ENCODE results near the gene GGA1.
A peak's percentile ranks its signal among the peaks of the same experiment; 100 is the strongest.

The GGA1 gene

GRCh38 chr22:37623075-37624016 is 14.7 kb downstream of the GGA1 start:
- peak; percentile 65 for TF ChIP-seq CTCF (IDR thresholded peaks at IDR 0.05; ENCODE audit: low read depth, low read length)
- no peak overlapping the region for H3K4me3 ChIP-seq (ENCODE audit: low read depth, low read length)

GRCh38 chr22:37624017-37624365 is 15.4 kb downstream of the GGA1 start:
- TF ChIP-seq CTCF (IDR thresholded peaks at IDR 0.05; ENCODE audit: low read depth, low read length): no peak
- H3K4me3 ChIP-seq (ENCODE audit: low read depth, low read length): no peak overlapping the region

GRCh38 chr22:37624876-37625275 is 16.2 kb downstream of the GGA1 start:
- TF ChIP-seq CTCF (IDR thresholded peaks at IDR 0.05; ENCODE audit: low read depth, low read length): no peak
- no peak overlapping the region for H3K4me3 ChIP-seq (ENCODE audit: low read depth, low read length)

- TF ChIP-seq CTCF (IDR thresholded peaks at IDR 0.05; ENCODE audit: low read depth, low read length): no peak
- H3K4me3 ChIP-seq (ENCODE audit: low read depth, low read length): no peak overlapping the region
Observed at GRCh38 chr22:37625737-37626136, 17.1 kb downstream of the GGA1 start.

- no peak for TF ChIP-seq CTCF (IDR thresholded peaks at IDR 0.05; ENCODE audit: low read depth, low read length)
Observed at GRCh38 chr22:37626144-37626543, 17.5 kb downstream of the GGA1 start.

GRCh38 chr22:37626556-37627075 is 18.0 kb downstream of the GGA1 start:
- no peak overlapping the region for H3K4me3 ChIP-seq (ENCODE audit: low read depth, low read length)
- no peak for TF ChIP-seq CTCF (IDR thresholded peaks at IDR 0.05; ENCODE audit: low read depth, low read length)

More at GRCh38 chr22:37626144-37626543, 17.5 kb downstream of the GGA1 start:
- H3K4me3 ChIP-seq (ENCODE audit: low read depth, low read length): no peak overlapping the region

GRCh38 chr22:37627121-37627520 is 18.5 kb downstream of the GGA1 start:
- TF ChIP-seq CTCF (IDR thresholded peaks at IDR 0.05; ENCODE audit: low read depth, low read length): no peak
- no peak overlapping the region for H3K4me3 ChIP-seq (ENCODE audit: low read depth, low read length)
